Measurements from ENCODE around the gene TRPM3.

Gene TRPM3

DNA sequence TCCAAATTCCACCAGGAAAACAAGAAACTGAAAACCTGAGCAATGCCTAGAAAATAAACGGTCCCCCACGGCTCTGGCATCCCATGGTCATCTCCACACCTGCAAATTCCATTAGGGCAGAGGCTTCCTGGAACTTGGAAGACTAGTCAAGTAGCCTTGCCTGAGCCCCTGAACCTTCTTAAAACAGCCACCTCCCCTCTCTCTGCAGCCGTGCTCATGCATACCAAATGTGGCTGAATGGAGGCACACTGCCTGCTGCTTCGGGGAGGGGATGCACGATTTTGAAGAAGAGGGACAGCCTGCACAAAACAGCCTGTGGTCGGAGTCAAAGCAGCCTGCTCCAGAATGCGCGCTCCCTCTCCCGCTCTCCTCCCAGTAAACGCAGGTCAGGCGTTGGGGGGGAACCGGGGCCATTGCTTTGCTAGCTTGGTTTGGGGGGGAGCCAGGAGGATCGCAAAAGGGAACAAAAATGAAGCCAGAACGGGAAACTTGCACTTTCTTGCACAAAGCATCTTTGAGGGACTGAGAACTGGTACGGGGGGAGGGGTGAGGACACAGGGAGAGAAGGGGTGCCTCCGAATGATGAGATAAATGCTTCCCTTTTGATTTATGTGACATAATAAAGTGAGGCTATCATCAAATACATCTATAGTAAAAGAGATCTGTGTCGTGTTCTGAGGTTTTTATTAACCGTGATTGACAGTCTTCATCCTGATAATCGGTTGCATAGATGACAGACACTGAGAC is at the start of gene TRPM3:
TRPM3 (minus strand) TSS at position 347 of the 747 bp plus-strand sequence; CDS start at position 80, 267 bp downstream.
- no peak for DNase-seq

GRCh38 chr9:71168418-71168817 is 47.0 kb upstream of the TRPM3 start:
- DNase-seq = no peak

DNA sequence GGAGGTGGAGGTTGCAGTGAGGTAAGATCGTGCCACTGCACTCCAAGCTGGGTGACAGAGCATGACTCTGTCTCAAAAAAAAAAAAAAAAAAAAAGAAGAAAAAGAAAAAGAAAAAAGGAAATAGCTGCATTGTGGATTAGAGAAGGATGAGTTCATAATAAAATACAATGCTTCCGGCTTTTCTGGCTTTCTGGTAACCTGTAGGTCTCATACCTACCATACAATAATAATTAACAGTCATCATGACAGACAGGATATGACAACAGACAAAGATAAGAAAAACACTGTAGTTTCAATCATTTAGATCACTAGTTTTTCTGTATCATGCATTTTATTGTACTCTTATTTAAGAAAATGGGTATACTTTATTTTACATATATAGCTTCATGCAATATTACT is 40.7 kb upstream of the TRPM3 start:
- DNase-seq = no peak

- peak; percentile 62 for DNase-seq
Observed at GRCh38 chr9:71157731-71158130, 36.3 kb upstream of the TRPM3 start.

GRCh38 chr9:71147368-71147767 is 25.9 kb upstream of the TRPM3 start:
- no peak for DNase-seq

- DNase-seq = no peak
Observed at GRCh38 chr9:71146511-71146910, 25.1 kb upstream of the TRPM3 start.

DNA sequence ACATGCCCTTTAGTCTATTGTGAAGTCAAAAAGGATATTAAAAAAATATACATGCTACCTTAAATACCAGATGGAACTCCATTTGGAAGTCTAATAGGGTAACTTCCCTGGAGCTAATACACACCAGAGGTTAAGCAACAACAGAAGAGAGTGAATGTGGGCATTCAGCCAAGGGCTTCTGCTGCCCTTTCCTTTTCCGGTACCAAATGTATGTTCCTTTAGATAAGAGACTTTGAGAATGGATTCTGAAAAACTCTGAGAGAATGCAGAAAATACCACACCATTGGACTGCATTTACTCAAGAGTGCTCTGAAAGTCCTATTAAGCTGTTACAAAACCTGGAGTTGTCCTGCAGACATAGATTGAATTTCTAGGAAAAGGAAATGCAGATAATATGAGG is 23.8 kb upstream of the TRPM3 start:
- no peak for DNase-seq

DNA sequence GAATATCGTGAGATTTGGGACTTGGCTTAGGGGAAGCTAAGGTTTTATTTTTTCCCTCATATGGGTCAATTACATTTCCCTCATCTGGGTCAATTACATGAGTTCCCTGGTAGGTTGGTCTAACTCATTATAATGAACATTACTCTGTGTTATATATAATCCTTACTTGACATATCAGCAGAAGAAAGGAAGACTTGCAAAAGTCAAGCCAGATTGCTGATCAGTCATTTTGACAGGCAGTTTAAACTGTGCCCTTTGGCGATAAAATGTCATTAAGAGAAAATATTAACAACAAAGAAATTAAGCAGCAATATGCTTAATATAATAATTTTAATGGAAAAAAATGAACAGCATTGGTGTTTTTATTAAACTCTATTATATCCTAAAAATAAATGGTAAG is 23.1 kb upstream of the TRPM3 start:
- DNase-seq = no peak

- no peak for DNase-seq
Observed at GRCh38 chr9:71136696-71137095, 15.3 kb upstream of the TRPM3 start.

- peak; percentile 37 for DNase-seq
Observed at GRCh38 chr9:71131145-71131544, 9.7 kb upstream of the TRPM3 start.

- DNase-seq = no peak
Observed at GRCh38 chr9:71130521-71130920, 9.1 kb upstream of the TRPM3 start.

DNA sequence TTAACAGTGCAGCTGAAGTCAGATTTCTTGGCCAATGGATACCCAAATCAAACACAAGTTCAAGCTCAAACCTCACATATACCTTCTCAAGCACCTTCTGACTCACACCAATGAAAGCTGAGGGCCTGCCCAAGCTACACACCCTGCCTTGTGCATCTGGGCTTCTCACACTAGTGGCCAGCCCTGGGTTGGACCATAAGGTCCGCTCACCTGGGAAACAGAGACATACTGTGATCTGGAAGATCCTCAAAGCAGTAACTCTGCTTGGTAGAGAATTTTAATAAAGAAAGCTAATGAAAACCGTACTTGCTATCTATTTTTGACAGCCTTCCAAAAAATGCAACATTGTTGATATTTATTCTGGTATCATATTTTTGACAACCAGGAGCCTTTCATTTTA is 7.4 kb upstream of the TRPM3 start:
- no peak for DNase-seq

- DNase-seq = no peak
Observed at GRCh38 chr9:71127301-71127700, 5.9 kb upstream of the TRPM3 start.

DNA sequence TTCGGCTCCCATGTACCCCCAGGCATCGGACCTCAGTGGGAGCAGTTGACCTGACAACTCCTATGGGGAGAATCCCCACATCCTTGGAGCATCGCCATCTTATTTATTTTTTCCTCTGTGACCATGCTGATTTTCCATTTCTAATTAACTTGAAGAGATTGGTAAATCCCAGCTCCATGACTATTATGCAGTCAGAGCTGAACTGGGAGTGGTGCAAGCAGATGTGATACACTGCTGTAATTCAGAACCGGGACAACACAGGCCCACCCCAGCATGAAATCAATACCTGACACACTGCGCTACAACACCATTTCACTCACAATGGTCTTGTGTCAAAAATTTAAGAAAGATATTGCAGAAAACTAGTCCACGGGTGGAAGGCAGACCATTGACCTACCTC is 1.0 kb upstream of the TRPM3 start:
- DNase-seq = no peak

GRCh38 chr9:71122022-71122275 is 528 bp upstream of the TRPM3 start:
- DNase-seq = no peak

DNA sequence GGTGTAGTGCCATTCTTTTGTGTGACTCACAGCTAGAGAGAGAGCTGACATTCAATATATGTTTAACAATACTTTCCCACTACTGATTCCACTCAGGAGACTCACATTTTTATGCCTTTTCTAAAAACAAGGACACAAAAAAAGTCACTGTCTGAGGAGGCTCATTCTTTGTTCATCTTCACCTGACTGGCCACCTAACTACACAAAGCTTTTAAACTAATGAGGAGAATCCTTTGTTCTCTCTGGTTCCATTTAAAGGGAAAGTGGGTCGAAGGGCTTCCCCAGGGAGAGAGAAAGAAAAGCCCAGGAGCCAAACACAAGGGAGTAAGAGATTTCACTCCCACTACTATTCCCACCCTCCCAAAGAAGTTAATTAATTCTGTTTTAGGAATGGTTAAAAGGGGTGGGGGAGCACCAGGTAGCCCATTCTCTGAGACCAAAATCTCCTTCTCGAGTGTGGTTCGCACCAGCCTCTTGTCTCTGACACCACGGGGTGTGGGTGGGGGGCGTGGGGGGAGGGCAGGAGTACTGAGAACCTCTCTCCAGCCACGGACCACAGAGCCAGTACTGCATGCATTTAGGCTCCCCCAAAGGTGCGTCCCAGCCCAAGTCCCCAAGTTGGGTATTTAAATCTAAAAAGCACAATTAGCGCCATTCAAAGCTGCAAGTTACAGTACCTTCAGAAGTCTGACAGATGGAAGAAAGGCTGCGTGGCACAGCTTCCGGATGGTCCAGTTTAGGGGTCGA is 747 bp downstream of the TRPM3 start:
- no peak for DNase-seq

- DNase-seq = no peak
Observed at GRCh38 chr9:71119746-71120145, 1.7 kb downstream of the TRPM3 start.

DNA sequence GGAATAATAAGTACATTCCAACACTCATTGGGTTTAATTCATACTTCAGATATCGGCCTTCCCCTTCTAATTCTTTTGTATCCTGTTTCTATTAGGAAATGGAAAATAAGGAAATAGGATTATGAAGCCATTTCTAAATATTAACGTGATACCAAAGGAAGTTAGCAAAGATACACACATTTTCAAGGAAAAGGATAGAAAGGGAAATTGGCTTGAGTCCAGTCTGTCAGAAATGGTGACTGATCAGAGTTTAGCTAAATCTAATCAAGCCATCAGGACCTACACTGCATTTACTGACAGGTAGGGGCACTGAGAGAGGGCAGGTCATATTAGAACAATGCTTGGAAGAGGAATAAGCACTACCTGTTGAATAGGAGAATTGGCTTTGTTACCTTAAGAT is 3.1 kb downstream of the TRPM3 start:
- no peak for DNase-seq

- DNase-seq = no peak
Observed at GRCh38 chr9:71115448-71115975, 5.9 kb downstream of the TRPM3 start.

- DNase-seq = no peak
Observed at GRCh38 chr9:71112866-71113265, 8.6 kb downstream of the TRPM3 start.

- no peak for DNase-seq
Observed at GRCh38 chr9:71108937-71109336, 12.5 kb downstream of the TRPM3 start.

- no peak for DNase-seq
Observed at GRCh38 chr9:71106992-71107391, 14.4 kb downstream of the TRPM3 start.

DNA sequence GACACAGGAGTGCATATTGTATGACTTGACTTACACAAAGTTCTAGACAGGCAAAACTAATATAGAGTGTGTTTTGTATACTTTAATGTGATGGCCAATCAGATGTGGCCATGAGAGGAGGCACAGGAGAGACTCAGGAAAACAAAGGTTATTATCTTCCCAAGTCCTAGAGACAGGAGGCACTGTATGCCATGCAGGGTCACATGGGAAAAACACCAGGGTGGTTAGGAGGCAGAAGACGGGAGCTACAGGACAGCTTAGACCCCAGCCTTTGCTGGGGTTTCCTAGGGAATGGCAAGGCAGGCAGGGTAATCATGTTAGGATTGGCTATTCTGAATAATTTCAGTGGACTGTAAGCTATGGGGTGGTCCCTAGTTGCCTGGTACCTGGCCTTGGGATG is 16.2 kb downstream of the TRPM3 start:
- no peak for DNase-seq

- no peak for DNase-seq
Observed at GRCh38 chr9:71098801-71099200, 22.6 kb downstream of the TRPM3 start.

DNA sequence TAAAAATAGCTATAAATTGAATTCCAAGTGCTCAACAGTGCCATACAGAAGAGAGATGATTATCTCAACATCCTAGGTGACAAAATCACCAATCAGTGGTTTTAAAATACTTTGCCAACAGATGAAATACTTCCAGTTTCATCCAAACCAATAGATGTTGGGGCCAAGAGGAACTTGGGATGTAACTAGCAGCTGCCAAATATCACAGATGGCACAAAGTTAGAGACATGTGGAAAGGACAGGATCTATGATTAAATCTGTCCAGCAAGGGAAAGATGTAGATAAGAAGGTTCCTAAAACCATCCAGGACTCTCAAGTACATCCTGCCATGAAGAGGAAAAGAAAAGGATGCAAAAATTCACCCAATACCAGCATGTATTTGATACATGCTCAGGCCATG is 23.8 kb downstream of the TRPM3 start:
- DNase-seq = no peak
